HUES48 (cell line): Measurements from ENCODE around the gene IGSF23.
"Not testable (repeated sequence)": the region's sequence is repeated elsewhere in the genome, so short reads cannot be mapped to it uniquely, and the experiment has no call there.

Source experiments
- H3K27ac ChIP-seq: one replicate; pipeline ENCODE4 v1.7.0; 2013; ENCODE audit warnings: low read depth, low read length, inconsistent platforms
- H3K27me3 ChIP-seq: 2 replicates; pipeline ENCODE4 v1.6.1; 2013; ENCODE audit warnings: mild to moderate bottlenecking, low read length; ENCODE audit not compliant: control insufficient read depth, insufficient read depth
- H3K36me3 ChIP-seq: 2 replicates; pipeline ENCODE4 v1.6.1; 2013; ENCODE audit warnings: low read length; ENCODE audit not compliant: control insufficient read depth, insufficient read depth
- H3K4me1 ChIP-seq: 2 replicates; pipeline ENCODE4 v1.6.1; 2013; ENCODE audit warnings: mild to moderate bottlenecking, low read length; ENCODE audit not compliant: control insufficient read depth, insufficient read depth
- H3K4me3 ChIP-seq: 2 replicates; pipeline ENCODE4 v1.5.1; 2013; ENCODE audit warnings: mild to moderate bottlenecking, low read depth, low read length
- H3K9ac ChIP-seq: 2 replicates; pipeline ENCODE4 v1.6.1; 2013; ENCODE audit warnings: mild to moderate bottlenecking, low read depth, low read length, moderate library complexity
- H3K9me3 ChIP-seq: 2 replicates; pipeline ENCODE4 v1.6.1; 2013; ENCODE audit warnings: low read length; ENCODE audit not compliant: control insufficient read depth, insufficient read depth

IGSF23 gene

DNA sequence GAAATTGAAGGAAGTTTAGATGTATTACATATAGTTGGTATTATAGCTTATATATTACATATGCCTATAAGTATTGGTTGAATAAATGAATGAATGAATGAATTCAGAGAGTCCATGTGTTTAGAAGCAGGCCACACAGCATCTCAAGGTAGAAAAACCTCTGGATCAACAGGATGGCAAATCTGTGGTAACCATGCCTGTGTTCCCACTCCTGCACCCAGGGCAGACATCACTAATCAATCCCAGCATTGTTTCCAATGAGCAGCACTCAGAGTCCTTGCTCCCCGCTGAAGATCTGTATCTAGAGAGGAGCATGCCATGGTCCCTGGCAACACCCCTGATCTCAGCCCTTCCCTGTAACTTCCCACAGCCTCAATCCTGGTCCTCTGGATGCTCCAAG is 58.9 kb downstream of the IGSF23 start:
- Histone ChIP-seq H3K4me1 (peaks cover 3% of the 10 kb centered on the region; the same call in 1 of the 2 replicates), H3K27me3 (no peaks in the 10 kb centered on the region), H3K4me3 (no peak overlapping the region), H3K36me3 (no peaks in the 10 kb centered on the region), H3K27ac (no peak overlapping the region), H3K9me3 (no peaks in the 10 kb centered on the region), H3K9ac (no peak overlapping the region)

DNA sequence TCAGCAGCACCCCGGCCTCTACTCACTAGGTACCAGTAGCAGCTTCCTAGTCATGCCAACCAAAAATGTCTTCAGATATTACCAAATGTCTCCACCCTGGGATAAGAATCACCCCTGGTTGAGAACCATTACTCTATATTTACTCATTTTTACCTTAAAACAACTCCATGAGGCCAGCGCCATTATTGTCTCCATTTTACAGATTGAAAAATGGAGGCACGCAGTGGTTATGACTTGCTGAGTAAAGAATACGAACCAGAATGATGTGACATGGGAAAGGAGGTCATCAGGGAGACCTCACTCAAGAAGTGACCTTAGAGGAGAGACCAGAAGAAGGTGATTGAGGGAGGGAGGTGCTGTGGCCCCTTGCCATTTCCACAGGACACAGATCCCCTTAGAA is 60.1 kb downstream of the IGSF23 start:
- H3K9ac ChIP-seq, result no peak overlapping the region
- no peaks in the 10 kb centered on the region for H3K27me3 ChIP-seq
- no peaks in the 10 kb centered on the region for H3K36me3 ChIP-seq
- no peaks in the 10 kb centered on the region for H3K9me3 ChIP-seq
- H3K27ac ChIP-seq, result no peak overlapping the region
- H3K4me1 ChIP-seq, result peaks cover 5% of the 10 kb centered on the region; the same call in 1 of the 2 replicates
- H3K4me3 ChIP-seq, result no peak overlapping the region

DNA sequence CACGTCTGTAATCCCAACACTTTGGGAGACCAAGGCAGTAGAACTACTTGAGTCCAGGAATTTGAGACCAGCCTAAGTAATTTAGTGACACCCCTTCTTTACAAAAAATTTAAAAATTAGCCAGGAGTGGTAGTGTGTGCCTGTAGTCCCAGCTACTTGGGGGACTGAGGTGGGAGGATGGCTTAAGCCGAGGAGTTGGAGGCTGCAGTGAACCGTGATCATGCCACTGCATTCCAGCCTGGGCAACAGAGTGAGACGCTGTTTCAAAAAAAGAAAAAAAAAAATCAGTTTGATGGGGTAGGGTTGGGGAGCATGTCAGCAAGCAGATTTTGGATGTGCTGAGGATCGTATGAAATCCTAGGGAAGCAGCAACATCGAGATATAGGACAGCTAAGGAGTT is 62.2 kb downstream of the IGSF23 start:
- H3K4me1 ChIP-seq, result peaks cover 5% of the 10 kb centered on the region; the same call in 1 of the 2 replicates
- no peak overlapping the region for H3K27ac ChIP-seq
- no peak overlapping the region for H3K4me3 ChIP-seq
- H3K27me3 ChIP-seq, result no peaks in the 10 kb centered on the region
- H3K9me3 ChIP-seq, result no peaks in the 10 kb centered on the region
- H3K36me3 ChIP-seq, result no peaks in the 10 kb centered on the region
- H3K9ac ChIP-seq, result no peak overlapping the region

DNA sequence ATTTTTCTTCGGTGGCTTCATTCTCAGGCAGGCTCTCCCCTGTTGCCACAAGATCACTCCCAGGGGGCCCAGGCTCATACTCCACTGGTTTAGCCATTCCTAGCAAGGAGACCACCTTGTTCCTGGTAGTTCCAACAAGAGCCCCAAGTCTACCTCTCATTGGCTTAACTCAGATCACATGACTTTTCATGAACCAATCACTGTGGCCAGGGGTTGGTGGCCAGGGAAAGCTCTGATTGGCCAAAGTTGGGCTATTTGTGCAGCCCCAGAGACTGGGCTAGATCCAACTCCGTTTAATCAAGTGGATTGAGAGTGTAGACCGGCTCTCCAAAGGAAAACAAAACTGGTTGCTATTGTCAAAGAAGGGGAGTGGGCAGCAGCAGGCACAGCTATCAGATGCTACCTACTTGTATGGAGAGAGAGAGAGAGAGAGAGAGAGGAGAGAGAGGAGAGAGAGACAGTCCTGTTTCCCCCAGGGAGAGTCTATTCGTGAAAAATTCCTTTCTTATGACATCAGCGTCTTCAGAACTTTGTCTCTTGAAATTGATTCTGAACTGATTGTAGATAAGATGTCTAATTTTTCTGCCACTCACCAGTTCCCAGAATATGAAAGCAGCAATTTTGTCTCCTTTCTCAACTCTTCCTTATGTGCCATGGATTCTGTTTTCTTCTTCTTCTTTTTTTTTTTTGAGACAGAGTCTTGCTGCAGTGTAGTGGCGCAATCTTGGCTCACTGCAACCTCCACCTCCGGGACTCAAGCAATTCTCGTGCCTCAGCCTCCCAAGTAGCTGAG is 63.9 kb downstream of the IGSF23 start:
- H3K27ac ChIP-seq, result no peak overlapping the region

DNA sequence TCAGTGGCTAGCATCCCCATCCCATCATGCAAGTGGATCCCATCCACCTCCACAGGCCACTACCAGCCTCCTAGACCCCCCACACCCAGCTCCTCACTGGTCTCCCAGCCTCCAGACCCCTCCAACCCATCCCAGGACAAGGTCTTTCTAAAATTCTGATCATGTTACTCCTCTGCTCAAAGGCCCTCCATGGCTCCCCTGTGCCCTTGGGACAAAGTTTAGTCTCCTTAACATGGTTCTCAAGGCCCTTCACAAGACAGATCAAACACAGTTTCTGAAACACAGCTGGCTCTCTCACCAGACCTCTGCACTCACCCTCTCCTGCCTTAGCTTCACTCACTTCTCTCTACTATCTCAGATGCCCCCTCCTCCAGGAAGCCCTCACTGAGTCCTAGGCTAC is 67.2 kb downstream of the IGSF23 start:
- Histone ChIP-seq H3K9ac (no peak overlapping the region), H3K4me3 (no peak overlapping the region), H3K27ac (no peak overlapping the region), H3K27me3 (no peaks in the 10 kb centered on the region), H3K9me3 (no peaks in the 10 kb centered on the region), H3K36me3 (no peaks in the 10 kb centered on the region), H3K4me1 (peaks cover 5% of the 10 kb centered on the region; the same call in 1 of the 2 replicates)

More for the DNA sequence above, 63.9 kb downstream of the IGSF23 start:
- Histone ChIP-seq H3K9me3 (no peaks in the 10 kb centered on the region), H3K9ac (no peak overlapping the region), H3K36me3 (no peaks in the 10 kb centered on the region), H3K27me3 (no peaks in the 10 kb centered on the region), H3K4me3 (no peak overlapping the region), H3K4me1 (peaks cover 5% of the 10 kb centered on the region; the same call in 1 of the 2 replicates)

DNA sequence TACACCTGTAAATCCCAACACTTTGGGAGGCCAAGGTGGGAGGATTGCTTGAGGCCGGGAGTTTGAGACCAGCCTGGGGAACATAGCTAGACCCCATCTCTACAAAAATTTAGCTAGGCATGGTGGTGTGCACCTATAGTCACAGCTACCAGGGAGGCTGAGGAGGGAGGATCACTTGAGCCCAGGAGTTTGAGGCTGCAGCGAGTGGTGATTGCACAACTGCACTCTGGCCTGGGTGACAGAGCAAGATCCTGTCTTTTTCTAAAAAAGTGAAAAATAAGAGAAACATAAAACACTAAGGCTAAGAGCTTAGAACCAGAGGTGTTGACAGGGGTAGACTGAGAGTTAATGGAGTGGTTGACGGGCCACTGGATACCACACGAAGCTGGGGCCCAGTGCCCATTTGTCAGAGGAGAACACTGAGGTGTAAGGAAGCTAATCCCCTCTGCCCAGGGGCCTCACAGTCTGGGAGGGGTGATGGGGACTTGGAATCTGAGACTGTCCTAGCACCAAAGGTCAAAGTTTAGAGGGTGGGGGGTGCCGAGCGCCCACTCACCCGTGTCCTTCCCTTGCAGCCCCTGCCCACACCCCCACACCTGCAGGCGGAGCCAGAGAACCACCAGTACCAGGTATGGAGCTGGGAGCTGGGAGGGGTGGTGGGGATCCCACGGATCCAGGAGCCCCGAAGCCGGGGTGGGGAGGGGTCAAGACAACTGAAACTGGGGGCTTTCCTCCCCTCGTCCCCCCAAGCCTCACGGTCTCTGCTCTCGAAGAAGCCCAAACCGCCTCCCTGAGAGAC is 68.8 kb downstream of the IGSF23 start:
- no peaks in the 10 kb centered on the region for H3K27me3 ChIP-seq
- peaks cover 3% of the 10 kb centered on the region; the same call in 1 of the 2 replicates for H3K4me1 ChIP-seq
- H3K4me3 ChIP-seq, result no peak overlapping the region
- no peaks in the 10 kb centered on the region for H3K9me3 ChIP-seq
- no peak overlapping the region for H3K27ac ChIP-seq
- no peaks in the 10 kb centered on the region for H3K36me3 ChIP-seq
- H3K9ac ChIP-seq, result no peak overlapping the region

DNA sequence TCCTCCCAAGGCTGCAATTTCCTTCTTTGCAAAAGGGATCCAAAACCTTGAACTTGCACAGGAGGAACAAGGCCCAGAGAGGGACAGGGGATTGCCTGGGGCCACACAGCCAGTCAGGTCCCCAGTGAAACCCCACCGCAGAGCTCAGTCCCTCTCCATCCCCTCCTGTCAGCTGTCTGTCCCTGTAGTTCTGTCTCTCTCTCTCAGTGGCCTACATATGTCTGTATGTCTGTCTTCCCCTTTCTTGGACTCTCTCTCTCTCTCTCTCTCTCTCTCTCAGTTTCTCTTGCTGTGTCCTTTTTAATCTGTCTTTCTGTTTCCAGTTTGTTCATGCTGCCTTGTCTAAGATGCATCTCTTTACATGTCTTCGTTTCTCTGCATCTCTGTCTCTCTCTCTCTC is 69.4 kb downstream of the IGSF23 start:
- Histone ChIP-seq H3K36me3 (no peaks in the 10 kb centered on the region), H3K9ac (no peak overlapping the region), H3K4me1 (no peaks in the 10 kb centered on the region), H3K9me3 (no peaks in the 10 kb centered on the region), H3K27me3 (no peaks in the 10 kb centered on the region), H3K4me3 (no peak overlapping the region), H3K27ac (no peak overlapping the region)

DNA sequence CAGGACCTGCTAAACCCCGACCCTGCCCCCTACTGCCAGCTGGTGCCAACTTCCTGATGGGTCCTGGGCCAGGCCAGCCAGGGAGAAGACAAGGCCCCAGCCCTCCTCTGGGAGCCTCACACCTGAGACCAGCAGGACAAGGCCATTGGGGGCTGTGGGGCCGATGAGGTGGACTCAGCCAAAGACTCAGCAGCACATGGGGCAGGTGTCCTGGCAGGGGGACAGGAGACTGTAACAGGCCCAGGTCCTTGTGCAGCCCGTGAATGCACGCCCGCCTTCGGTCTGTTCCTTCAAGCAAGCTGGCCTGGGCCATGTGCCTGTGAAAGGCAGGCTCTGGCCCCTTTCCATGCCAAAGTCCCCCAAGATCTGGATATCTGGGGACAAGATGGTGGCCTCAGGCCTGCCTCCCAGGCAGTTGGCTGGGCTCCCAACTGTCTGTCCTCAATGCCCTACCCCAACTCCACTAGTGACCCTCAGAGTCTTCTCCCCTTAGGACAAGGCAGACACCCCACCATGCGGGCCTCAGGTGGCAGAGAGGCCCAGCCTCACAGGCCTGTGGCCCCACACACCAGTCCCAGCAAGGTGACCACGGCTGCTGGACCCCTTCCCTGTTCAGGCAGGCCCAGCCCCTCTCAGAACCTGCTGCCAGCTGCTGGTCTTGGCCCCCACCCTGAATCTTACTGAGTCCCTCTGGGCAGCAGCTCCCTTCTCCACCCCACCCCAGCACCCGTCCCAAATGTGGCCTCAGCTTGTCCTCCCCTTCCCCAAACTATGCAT is 70.3 kb downstream of the IGSF23 start:
- H3K4me1 ChIP-seq, result no peaks in the 10 kb centered on the region
- no peak overlapping the region for H3K27ac ChIP-seq
- H3K9me3 ChIP-seq, result no peaks in the 10 kb centered on the region
- H3K36me3 ChIP-seq, result no peaks in the 10 kb centered on the region
- no peaks in the 10 kb centered on the region for H3K27me3 ChIP-seq
- H3K9ac ChIP-seq, result no peak overlapping the region
- H3K4me3 ChIP-seq, result no peak overlapping the region

DNA sequence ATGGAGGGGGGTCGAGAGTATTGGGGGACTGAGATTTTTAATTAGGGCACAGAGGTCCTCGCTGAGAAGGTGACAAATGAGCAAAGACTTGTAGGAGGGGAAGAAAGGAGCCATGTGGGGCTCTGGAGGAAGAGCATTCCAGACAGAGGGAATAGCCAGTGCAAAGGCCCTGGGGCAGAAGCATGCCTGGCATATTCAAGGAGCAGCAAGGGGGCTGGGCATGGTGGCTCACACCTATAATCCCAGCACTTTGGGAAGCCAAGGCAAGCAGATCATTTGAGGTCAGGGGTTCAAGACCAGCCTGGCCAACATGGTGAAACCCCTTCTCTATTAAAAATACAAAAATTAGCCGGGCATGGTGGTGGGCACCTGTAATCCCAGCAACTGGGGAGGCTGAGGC is 71.0 kb downstream of the IGSF23 start:
- H3K9ac ChIP-seq, H3K4me1 ChIP-seq, H3K4me3 ChIP-seq, H3K9me3 ChIP-seq, H3K27ac ChIP-seq, H3K27me3 ChIP-seq, H3K36me3 ChIP-seq: not testable (repeated sequence)

DNA sequence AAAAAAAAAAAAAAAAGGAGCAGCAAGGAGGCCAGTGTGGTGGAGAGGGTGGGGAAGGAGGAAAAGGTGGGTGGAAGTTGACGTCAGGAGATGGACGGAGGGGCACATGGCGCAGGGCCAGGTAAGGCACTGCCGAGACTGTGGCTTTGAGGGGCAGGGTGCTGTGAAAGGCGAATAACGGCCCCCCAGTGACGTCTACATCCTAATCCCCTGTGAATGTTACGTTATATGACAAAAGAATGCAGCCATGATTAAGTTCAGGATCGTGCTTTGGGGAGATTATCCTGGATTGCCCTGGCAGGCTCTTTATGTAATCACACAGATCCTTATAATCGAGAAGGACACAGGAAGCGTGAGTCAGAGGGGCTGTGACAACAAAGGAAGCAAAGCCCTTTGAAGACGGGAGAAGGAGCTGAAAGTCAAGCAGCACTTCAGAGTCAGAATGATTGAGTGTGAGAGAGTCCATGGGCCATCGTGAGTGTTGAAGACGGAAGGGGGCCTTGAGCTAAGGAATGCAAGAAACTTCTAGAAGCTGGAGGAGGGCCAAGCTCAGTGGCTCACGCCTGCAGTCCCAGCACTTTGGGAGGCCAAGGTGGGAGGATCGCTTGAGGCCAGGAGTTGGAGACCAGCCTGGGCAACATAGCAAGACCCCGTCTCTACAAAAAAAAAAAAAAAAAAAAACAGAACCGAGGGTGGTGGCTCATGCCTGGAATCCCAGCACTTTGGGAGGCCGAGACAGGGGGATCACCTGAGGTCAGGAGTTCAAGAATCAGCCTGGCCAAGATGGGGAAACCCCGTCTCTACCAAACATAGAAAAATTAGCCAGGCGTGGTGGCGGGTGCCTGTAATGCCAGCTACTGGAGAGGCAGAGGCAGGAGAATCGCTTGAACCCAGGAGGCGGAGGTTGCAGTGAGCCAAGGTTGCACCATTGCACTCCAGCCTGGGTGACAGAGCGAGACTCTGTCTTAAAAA is 71.8 kb downstream of the IGSF23 start:
- no peaks in the 10 kb centered on the region for H3K9me3 ChIP-seq
- no peaks in the 10 kb centered on the region for H3K36me3 ChIP-seq
- H3K27ac ChIP-seq, result peak overlapping the region; percentile 69
- H3K4me1 ChIP-seq, result peaks cover 5% of the 10 kb centered on the region; the same call in 1 of the 2 replicates
- H3K9ac ChIP-seq, result no peak overlapping the region
- no peak overlapping the region for H3K4me3 ChIP-seq
- H3K27me3 ChIP-seq, result no peaks in the 10 kb centered on the region
